K562 (cell line): ENCODE measurements around the gene ANO3. TPM values are rescaled to one million over a fixed set of nuclear protein-coding genes. Genes with fewer than 3 reads are reported as not detected.

ENCODE experiments used
- ATAC-seq: fragments of 200-7000 bp; cut with Tn5 transposase; 3 replicates; pipeline ENCODE4 v1.9.1; 2020; ENCODE audit warnings: moderate library complexity
- BruUV-seq: library from RNA; stranded (reverse); fragments of 400-500 nt; replicated peaks from 2 replicates; lab custom pipeline; 2021; lab: Mats Ljungman, UMichigan
- CTCF ChIA-PET: fragments of 300-600 bp; formaldehyde crosslinking; extraction: SDS; loops from one replicate; lab custom pipeline; 2021; ENCODE audit warnings: low intra/inter-chr PET ratio; lab: Yijun Ruan, JAX
- POLR2A ChIA-PET: fragments of 300-600, 350-650 bp; sonication (Branson Sonifier 250); formaldehyde crosslinking; extraction: SDS; loops from one replicate; lab custom pipeline; 2021; ENCODE audit warnings: antibody characterized with exemption, inconsistent platforms; lab: Yijun Ruan, JAX
- DNase-seq, 4 experiments: peaks; one replicate each; pipeline versions ENCODE4 v3.0.0 to v3.0.0-alpha.2; 2011 to 2018; ENCODE audit warnings: low spot score in 3 of 4, mixed read lengths in 3 of 4; ENCODE audit errors: extremely low read depth in 1 of 4
- FAIRE-seq: peaks from 2 replicates; lab custom pipeline; 2011; peaks lifted over from hg19 to GRCh38; lab: Jason Lieb, UNC
- H2AFZ ChIP-seq: 2 replicates; pipeline ENCODE4 v1.6.0; 2011; ENCODE audit warnings: low read depth, low read length, control low read depth, inconsistent platforms
- H3K27ac ChIP-seq: fragments of 200-600 bp; 3 replicates; pipeline ENCODE4 v1.8.0; 2011; ENCODE audit warnings: low read depth, mild to moderate bottlenecking, control low read depth, inconsistent platforms, low read length, moderate library complexity, mixed read lengths; ENCODE audit errors: extremely low read depth
- H3K27me3 ChIP-seq, 2 experiments: fragments of 300-600 bp in 1 of 2; 2 replicates in 1 of 2; 3 replicates in 1 of 2; pipeline versions ENCODE4 v1.6.0 to v1.8.0; 2011; ENCODE audit warnings: inconsistent platforms in 2 of 2, low read length in 2 of 2, mild to moderate bottlenecking in 1 of 2, mixed read lengths in 1 of 2, moderate library complexity in 1 of 2; ENCODE audit not compliant: control insufficient read depth in 2 of 2, insufficient read depth in 2 of 2
- H3K36me3 ChIP-seq: fragments of 300-600 bp; 3 replicates; pipeline ENCODE4 v1.8.0; 2011; ENCODE audit warnings: mild to moderate bottlenecking, low read length, inconsistent platforms; ENCODE audit not compliant: control insufficient read depth, insufficient read depth
- H3K4me1 ChIP-seq, 2 experiments: fragments of 200-600 bp in 1 of 2; replicated peaks in 1 of 2; 2 replicates in 1 of 2; 3 replicates in 1 of 2; pipeline versions ENCODE4 v1.5.1 to v1.8.0; 2011; ENCODE audit warnings: inconsistent platforms in 2 of 2, low read length in 2 of 2, mild to moderate bottlenecking in 1 of 2, mixed read lengths in 1 of 2, moderate library complexity in 1 of 2; ENCODE audit not compliant: control insufficient read depth in 2 of 2, insufficient read depth in 2 of 2
- H3K4me2 ChIP-seq: 2 replicates; pipeline ENCODE4 v1.6.1; 2011; ENCODE audit warnings: low read length, control low read depth, inconsistent platforms, mixed read lengths; ENCODE audit not compliant: insufficient read depth
- H3K4me3 ChIP-seq: fragments of 200-600 bp; sonication (generic), shearing (Covaris generic); 2 replicates; pipeline ENCODE4 v1.5.1; 2016; ENCODE audit warnings: control low read depth, inconsistent platforms
- H3K79me2 ChIP-seq: fragments of 200-600 bp; 3 replicates; pipeline ENCODE4 v1.8.0; 2011; ENCODE audit warnings: low read length, inconsistent platforms; ENCODE audit not compliant: control insufficient read depth, insufficient read depth
- H3K9ac ChIP-seq, 2 experiments: 2 replicates each; pipeline versions ENCODE4 v1.6.0 to v1.6.1; 2011; ENCODE audit warnings: low read depth in 2 of 2, low read length in 2 of 2, control low read depth in 1 of 2, inconsistent platforms in 1 of 2, mild to moderate bottlenecking in 1 of 2, mixed read lengths in 1 of 2; ENCODE audit not compliant: insufficient read depth in 1 of 2
- H3K9me1 ChIP-seq: one replicate; pipeline ENCODE4 v1.6.0; 2011; ENCODE audit warnings: inconsistent platforms, mild to moderate bottlenecking, low read length, moderate library complexity; ENCODE audit not compliant: control insufficient read depth, insufficient read depth
- H3K9me3 ChIP-seq: replicated peaks from 2 replicates; pipeline ENCODE4 v1.5.1; 2011; ENCODE audit warnings: low read depth, low read length, inconsistent platforms; ENCODE audit not compliant: control insufficient read depth, insufficient read depth
- H4K20me1 ChIP-seq: replicated peaks from 2 replicates; pipeline ENCODE4 v1.6.1; 2011; ENCODE audit warnings: low read length, inconsistent platforms, mixed read lengths; ENCODE audit not compliant: control insufficient read depth, insufficient read depth
- BRD4 ChIP-seq: fragments of 200-600 bp; sonication (generic); IDR thresholded peaks from 2 replicates; pipeline ENCODE4 v1.6.1; 2017; ENCODE audit warnings: inconsistent platforms
- BRD9 ChIP-seq: fragments of 450-650 bp; IDR thresholded peaks from 2 replicates; pipeline ENCODE4 v1.6.1; 2018; ENCODE audit warnings: low read depth; ENCODE audit not compliant: partially characterized antibody
- CBX1 ChIP-seq: sonication (generic); IDR thresholded peaks from 2 replicates; pipeline ENCODE4 v1.6.1; 2016; ENCODE audit warnings: antibody characterized with exemption, low read depth, mild to moderate bottlenecking
- CHCHD3 ChIP-seq: fragments of 250-450 bp; sonication (Bioruptor Pico); IDR thresholded peaks from 2 replicates; pipeline ENCODE4 v2.1.2; 2022; ENCODE audit warnings: mild to moderate bottlenecking
- E2F8 ChIP-seq: fragments of 450-650 bp; IDR thresholded peaks from 2 replicates; pipeline ENCODE4 v1.7.1; 2018; ENCODE audit warnings: mild to moderate bottlenecking, low read depth; ENCODE audit not compliant: partially characterized antibody
- EWSR1 ChIP-seq: fragments of 450-650 bp; IDR thresholded peaks from 2 replicates; pipeline ENCODE4 v1.6.1; 2018; ENCODE audit warnings: borderline replicate concordance, mild to moderate bottlenecking, low read depth, moderate library complexity; ENCODE audit not compliant: partially characterized antibody
- FOXA1 ChIP-seq: fragments of 450-650 bp; IDR thresholded peaks from 2 replicates; pipeline ENCODE4 v1.6.1; 2016; ENCODE audit warnings: mild to moderate bottlenecking, borderline replicate concordance
- FOXJ3 ChIP-seq: sonication (generic); formaldehyde crosslinking; IDR thresholded peaks from 2 replicates; pipeline ENCODE4 v1.4.0; 2020; ENCODE audit warnings: mild to moderate bottlenecking, missing genetic modification reagents
- MAX ChIP-seq: sonication (generic); formaldehyde crosslinking; IDR thresholded peaks from 2 replicates; pipeline ENCODE4 v1.9.0; 2022; ENCODE audit warnings: mild to moderate bottlenecking, missing genetic modification reagents
- SRSF7 ChIP-seq: fragments of 200-400 bp; formaldehyde crosslinking; optimal IDR thresholded peaks from 2 replicates; pipeline ENCODE3; 2017; ENCODE audit warnings: mild to moderate bottlenecking, low read depth, low read length
- STAT6 ChIP-seq: sonication (generic); formaldehyde crosslinking; IDR thresholded peaks from 2 replicates; pipeline ENCODE4 v1.8.1; 2023; ENCODE audit warnings: mild to moderate bottlenecking, missing genetic modification reagents
- TEAD4 ChIP-seq, 2 experiments: sonication (generic) in 1 of 2; formaldehyde crosslinking in 1 of 2; IDR thresholded peaks; 2 replicates each; pipeline versions ENCODE4 v1.6.1 to v1.8.0; 2012 to 2022; ENCODE audit warnings: borderline replicate concordance in 1 of 2, inconsistent platforms in 1 of 2, low read length in 1 of 2, mild to moderate bottlenecking in 1 of 2, missing genetic modification reagents in 1 of 2
- TRIM28 ChIP-seq: fragments of 450-650 bp; IDR thresholded peaks from 2 replicates; pipeline ENCODE4 v1.6.1; 2017
- ZNF121 ChIP-seq: sonication (generic); formaldehyde crosslinking; conservative IDR thresholded peaks from 2 replicates; pipeline ENCODE4 v1.8.0; 2022; ENCODE audit warnings: missing genetic modification reagents
- ZNF512 ChIP-seq: IDR thresholded peaks from 2 replicates; pipeline ENCODE4 v1.6.1; 2016; ENCODE audit warnings: missing genetic modification characterization, missing compliant biosample characterization
- ZNF75A ChIP-seq: fragments of 450-650 bp; formaldehyde crosslinking; IDR thresholded peaks from 2 replicates; pipeline ENCODE4 v1.4.0; 2020; ENCODE audit warnings: mild to moderate bottlenecking
- WGBS: fragments of 100-300 bp; shearing (Covaris generic); methylation state at CpG from one replicate; pipeline ENCODE4 v1.1.6; 2016; ENCODE audit warnings: low coverage, mixed read lengths; ENCODE audit not compliant: insufficient coverage; ENCODE audit errors: missing lambda C conversion rate; 5-methylcytosine and 5-hydroxymethylcytosine counted together
- in situ Hi-C: fragments of 300-500 bp; cut with MboI; formaldehyde crosslinking; loops from 4 replicates; pipeline ENCODE4 v1.15.0; 2018; ENCODE audit warnings: inconsistent platforms, mixed read lengths
- intact Hi-C: fragments of 100-400 bp; cut with micrococcal nuclease; formaldehyde crosslinking; loops from 2 replicates; pipeline ENCODE4 v1.14.2; 2022
- polyA plus RNA-seq, 8 experiments: library from polyadenylated mRNA; depleted of rRNA in 4 of 8; stranded (reverse) in 5 of 8; unstranded in 3 of 8; fragments of >200 nt; fragmentation: Nextera tagmentation in 2 of 8; fragmentation: Illumina TruSeq in 1 of 8; extraction: Ambion mirVana in 2 of 8; extraction: Trizol in 1 of 8; gene quantifications; 2 replicates each; pipeline versions ENCODE4 v1.2.1 to v1.2.3, GENCODE V29; 2011 to 2014; ENCODE audit warnings: inconsistent platforms in 1 of 8, missing spikeins in 1 of 8
- total RNA-seq, 7 experiments: library from RNA; depleted of rRNA in 6 of 7; stranded (reverse); fragments of >200 nt in 6 of 7; fragmentation: Illumina TruSeq in 2 of 7; extraction: Trizol in 2 of 7; gene quantifications; 2 replicates each; pipeline versions ENCODE4 v1.2.1 to v1.2.3, GENCODE V29; 2011 to 2021; ENCODE audit warnings: low replicate concordance in 1 of 7

Gene ANO3
- total and polyA plus RNA-seq, 9 of the 15 experiments (the other 6 are each of a cell fraction or from before 2014, with no cell fraction given): 0.01 to 0.13 (median 0.04) TPM; not detected in 1

GRCh38 chr11:26675233-26675928 lies 343.5 kb downstream of the ANO3 start:
- Histone ChIP-seq H2AFZ (no peak overlapping the region), H3K9ac (no peak overlapping the region), H3K9me1 (no peaks in the 10 kb centered on the region), H3K4me2 (no peak overlapping the region), H3K36me3 (no peaks in the 10 kb centered on the region), H3K79me2 (no peaks in the 10 kb centered on the region), H3K27me3 (no peaks in the 10 kb centered on the region), H3K9me3 (no peaks in the 10 kb centered on the region), H3K4me3 (no peak overlapping the region), H3K4me1 (no peaks in the 10 kb centered on the region), H4K20me1 (no peaks in the 10 kb centered on the region), H3K27ac (no peak overlapping the region)
- FAIRE-seq (no peak), DNase-seq (no peak), ATAC-seq (no peak)
- ChIA-PET POLR2A (no interaction called here), CTCF (no interaction called here)
- in situ Hi-C loops (no loop called here), intact Hi-C loops (no loop called here)
- 0% methylated on average over 2 of the region's 2 CpGs for WGBS
- BruUV-seq: no TSS peak
- TF ChIP-seq ZNF121 (CRISPR knock-in tag) (no peak), TEAD4 (IDR thresholded peaks at IDR 0.05; ENCODE audit: low read length) (no peak), TEAD4 (CRISPR knock-in tag; IDR thresholded peaks at IDR 0.05; ENCODE audit: borderline replicate concordance) (no peak), ZNF75A (CRISPR knock-in tag) (no peak), TRIM28 (no peak), SRSF7 (no peak), STAT6 (CRISPR knock-in tag) (no peak), BRD4 (no peak), E2F8 (no peak), FOXA1 (no peak), EWSR1 (no peak), CHCHD3 (CRISPR knock-in tag) (no peak), FOXJ3 (CRISPR knock-in tag) (no peak), MAX (no peak), CBX1 (no peak), BRD9 (no peak), ZNF512 (no peak)
